Stimulated activated CD8-positive, alpha-beta memory T cell treated with anti-CD3 and anti-CD28 coated beads, Interleukin-15, amount 100 ng/mL, for 4 hours (primary cell): ENCODE results near the gene FLVCR2.

Experiments used
- DNase-seq, 2 donors: peaks; one replicate each; pipeline ENCODE4 v3.0.0-alpha.2; 2020; ENCODE audit warnings: low read depth in 2 of 2

The FLVCR2 gene

GRCh38 chr14:75578102-75578785 lies at the start of gene FLVCR2:
Gene FLVCR2, plus strand, starts transcription at chr14:75578620. Its CDS starts 353 bp downstream, at chr14:75578973.
- peak; percentile 20 to 34 for DNase-seq

GRCh38 chr14:75531256-75531655 lies 47.2 kb upstream of the FLVCR2 start:
- no peak for DNase-seq

- no peak for DNase-seq
These were observed 46.6 kb upstream of the FLVCR2 start for GRCh38 chr14:75531660-75532317.

GRCh38 chr14:75533791-75534555 lies 44.4 kb upstream of the FLVCR2 start:
- no peak for DNase-seq

- DNase-seq = no peak
These were observed 43.1 kb upstream of the FLVCR2 start for GRCh38 chr14:75535164-75535898.

GRCh38 chr14:75537071-75537470 lies 41.3 kb upstream of the FLVCR2 start:
- no peak for DNase-seq

GRCh38 chr14:75539162-75539560 lies 39.3 kb upstream of the FLVCR2 start:
- DNase-seq = no peak

GRCh38 chr14:75539561-75540478 lies 38.6 kb upstream of the FLVCR2 start:
- DNase-seq = no peak

- no peak for DNase-seq
These were observed 38.0 kb upstream of the FLVCR2 start for GRCh38 chr14:75540479-75540851.

GRCh38 chr14:75542588-75543091 lies 35.8 kb upstream of the FLVCR2 start:
- peak; percentile 64 to 76 for DNase-seq

- DNase-seq = no peak
These were observed 35.2 kb upstream of the FLVCR2 start for GRCh38 chr14:75543253-75543652.

- DNase-seq = no peak
These were observed 34.6 kb upstream of the FLVCR2 start for GRCh38 chr14:75543786-75544185.

GRCh38 chr14:75545907-75546306 lies 32.5 kb upstream of the FLVCR2 start:
- DNase-seq = no peak

- DNase-seq = no peak
These were observed 30.7 kb upstream of the FLVCR2 start for GRCh38 chr14:75547552-75548250.

GRCh38 chr14:75548544-75548943 lies 29.9 kb upstream of the FLVCR2 start:
- no peak for DNase-seq

- no peak for DNase-seq
These were observed 29.3 kb upstream of the FLVCR2 start for GRCh38 chr14:75549169-75549568.

- DNase-seq = no peak
These were observed 27.4 kb upstream of the FLVCR2 start for GRCh38 chr14:75551021-75551420.

GRCh38 chr14:75553157-75553556 lies 25.3 kb upstream of the FLVCR2 start:
- no peak for DNase-seq

- DNase-seq = no peak
These were observed 24.6 kb upstream of the FLVCR2 start for GRCh38 chr14:75553761-75554364.

GRCh38 chr14:75554482-75554881 lies 23.9 kb upstream of the FLVCR2 start:
- no peak for DNase-seq
